ENCODE measurements around the gene EFCAB8.

EFCAB8 gene

GRCh38 chr20:33010674-33011449 is 152.1 kb downstream of the EFCAB8 start:
- H3K27ac ChIP-seq = no peak overlapping the region
- no peak for DNase-seq (ENCODE audit: low spot score)
- ChIA-PET POLR2A (ENCODE audit: low non-redundant PET) (no interaction called here), CTCF (interaction anchor here (0.7 kb wide), 1 partner anchor 44 kb away, joined by 4 read pairs; no protein-coding TSS in a partner anchor)
- TF ChIP-seq, protein P1, sequence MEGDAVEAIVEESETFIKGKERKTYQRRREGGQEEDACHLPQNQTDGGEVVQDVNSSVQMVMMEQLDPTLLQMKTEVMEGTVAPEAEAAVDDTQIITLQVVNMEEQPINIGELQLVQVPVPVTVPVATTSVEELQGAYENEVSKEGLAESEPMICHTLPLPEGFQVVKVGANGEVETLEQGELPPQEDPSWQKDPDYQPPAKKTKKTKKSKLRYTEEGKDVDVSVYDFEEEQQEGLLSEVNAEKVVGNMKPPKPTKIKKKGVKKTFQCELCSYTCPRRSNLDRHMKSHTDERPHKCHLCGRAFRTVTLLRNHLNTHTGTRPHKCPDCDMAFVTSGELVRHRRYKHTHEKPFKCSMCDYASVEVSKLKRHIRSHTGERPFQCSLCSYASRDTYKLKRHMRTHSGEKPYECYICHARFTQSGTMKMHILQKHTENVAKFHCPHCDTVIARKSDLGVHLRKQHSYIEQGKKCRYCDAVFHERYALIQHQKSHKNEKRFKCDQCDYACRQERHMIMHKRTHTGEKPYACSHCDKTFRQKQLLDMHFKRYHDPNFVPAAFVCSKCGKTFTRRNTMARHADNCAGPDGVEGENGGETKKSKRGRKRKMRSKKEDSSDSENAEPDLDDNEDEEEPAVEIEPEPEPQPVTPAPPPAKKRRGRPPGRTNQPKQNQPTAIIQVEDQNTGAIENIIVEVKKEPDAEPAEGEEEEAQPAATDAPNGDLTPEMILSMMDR (conservative IDR thresholded peaks at IDR 0.05; ENCODE audit: low read depth) = no peak
